ENCODE measurements around the gene C3.
"Not testable (repeated sequence)": the region's sequence is repeated elsewhere in the genome, so short reads cannot be mapped to it uniquely, and the experiment has no call there.

C3 gene

DNA sequence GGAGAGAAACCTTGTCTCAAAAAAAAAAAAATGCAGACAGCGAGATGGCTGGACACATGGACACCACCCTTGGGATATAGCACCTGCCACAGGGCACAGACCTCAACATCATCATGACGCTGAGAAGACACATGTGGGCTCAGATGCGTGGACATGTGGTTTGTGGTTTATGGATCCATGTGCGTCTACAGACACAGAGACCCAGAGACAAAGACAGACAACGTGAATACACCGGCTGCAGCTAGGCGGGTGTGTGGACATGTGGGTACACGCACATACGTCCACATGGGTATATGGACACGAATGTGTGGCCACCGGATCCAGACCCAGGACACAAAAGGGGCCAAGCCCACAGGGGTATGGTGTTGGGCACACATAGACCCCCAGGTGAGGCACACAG, 51.8 kb downstream of the C3 start:
- H3K4me3 ChIP-seq (ENCODE audit: control insufficient read depth, low read depth, low read length), result no peak overlapping the region
- DNase-seq (ENCODE audit: low read depth), result no peak
- TF ChIP-seq, protein P1, sequence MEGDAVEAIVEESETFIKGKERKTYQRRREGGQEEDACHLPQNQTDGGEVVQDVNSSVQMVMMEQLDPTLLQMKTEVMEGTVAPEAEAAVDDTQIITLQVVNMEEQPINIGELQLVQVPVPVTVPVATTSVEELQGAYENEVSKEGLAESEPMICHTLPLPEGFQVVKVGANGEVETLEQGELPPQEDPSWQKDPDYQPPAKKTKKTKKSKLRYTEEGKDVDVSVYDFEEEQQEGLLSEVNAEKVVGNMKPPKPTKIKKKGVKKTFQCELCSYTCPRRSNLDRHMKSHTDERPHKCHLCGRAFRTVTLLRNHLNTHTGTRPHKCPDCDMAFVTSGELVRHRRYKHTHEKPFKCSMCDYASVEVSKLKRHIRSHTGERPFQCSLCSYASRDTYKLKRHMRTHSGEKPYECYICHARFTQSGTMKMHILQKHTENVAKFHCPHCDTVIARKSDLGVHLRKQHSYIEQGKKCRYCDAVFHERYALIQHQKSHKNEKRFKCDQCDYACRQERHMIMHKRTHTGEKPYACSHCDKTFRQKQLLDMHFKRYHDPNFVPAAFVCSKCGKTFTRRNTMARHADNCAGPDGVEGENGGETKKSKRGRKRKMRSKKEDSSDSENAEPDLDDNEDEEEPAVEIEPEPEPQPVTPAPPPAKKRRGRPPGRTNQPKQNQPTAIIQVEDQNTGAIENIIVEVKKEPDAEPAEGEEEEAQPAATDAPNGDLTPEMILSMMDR (conservative IDR thresholded peaks at IDR 0.05; ENCODE audit: control insufficient read depth, insufficient read depth, low read depth, low read length), result no peak

DNA sequence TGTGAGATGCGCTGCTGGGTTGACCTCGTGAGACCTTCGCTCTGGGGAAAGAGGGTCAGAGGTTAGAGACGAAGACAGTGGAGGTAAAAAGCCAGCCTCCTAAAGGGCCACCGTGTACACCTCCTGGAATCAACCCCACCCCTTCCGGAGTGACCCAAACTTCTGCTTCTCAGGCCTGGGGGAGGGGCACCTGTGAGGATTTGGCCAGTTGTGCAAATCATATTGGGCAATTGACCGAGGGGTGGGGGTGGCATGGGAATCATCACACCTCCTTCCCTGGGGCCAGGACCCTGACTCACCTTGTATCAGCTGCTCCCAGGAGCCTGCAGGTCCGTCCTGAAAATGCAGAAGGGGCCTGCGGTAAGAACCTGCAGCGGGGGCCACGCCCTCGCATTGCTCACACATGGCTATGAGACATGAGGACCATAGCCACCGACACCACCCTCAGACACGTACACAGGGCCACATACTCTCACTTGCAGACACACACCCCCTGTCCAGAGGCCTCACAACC, 53.3 kb downstream of the C3 start:
- DNase-seq (ENCODE audit: low read depth), result no peak
- TF ChIP-seq, protein P1 (conservative IDR thresholded peaks at IDR 0.05; ENCODE audit: control insufficient read depth, insufficient read depth, low read depth, low read length), result no peak
- H3K4me3 ChIP-seq (ENCODE audit: control insufficient read depth, low read depth, low read length), result no peak overlapping the region

DNA sequence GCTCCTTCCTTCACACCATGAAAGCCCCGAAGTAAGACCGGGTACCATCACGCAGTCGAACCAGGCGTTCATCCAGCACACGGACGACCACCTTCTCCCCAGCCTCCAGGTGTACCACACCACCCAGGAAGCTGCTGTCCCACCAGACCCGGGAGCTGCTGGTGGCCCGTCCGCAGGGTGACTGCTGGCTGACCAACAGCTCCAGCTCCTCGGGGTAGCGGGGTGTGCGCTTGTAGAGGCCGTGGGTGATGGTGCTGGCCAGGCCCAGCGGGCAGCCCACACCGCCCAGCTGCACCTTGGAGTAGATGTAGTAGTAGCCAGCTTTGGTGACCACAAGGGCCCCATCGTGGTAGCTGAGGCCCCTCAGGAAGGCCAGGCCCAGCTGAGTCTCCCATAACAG, 55.5 kb downstream of the C3 start:
- no peak overlapping the region for H3K4me3 ChIP-seq (ENCODE audit: control insufficient read depth, low read depth, low read length)
- TF ChIP-seq, protein P1 (conservative IDR thresholded peaks at IDR 0.05; ENCODE audit: control insufficient read depth, insufficient read depth, low read depth, low read length), result no peak
- no peak for DNase-seq (ENCODE audit: low read depth)

DNA sequence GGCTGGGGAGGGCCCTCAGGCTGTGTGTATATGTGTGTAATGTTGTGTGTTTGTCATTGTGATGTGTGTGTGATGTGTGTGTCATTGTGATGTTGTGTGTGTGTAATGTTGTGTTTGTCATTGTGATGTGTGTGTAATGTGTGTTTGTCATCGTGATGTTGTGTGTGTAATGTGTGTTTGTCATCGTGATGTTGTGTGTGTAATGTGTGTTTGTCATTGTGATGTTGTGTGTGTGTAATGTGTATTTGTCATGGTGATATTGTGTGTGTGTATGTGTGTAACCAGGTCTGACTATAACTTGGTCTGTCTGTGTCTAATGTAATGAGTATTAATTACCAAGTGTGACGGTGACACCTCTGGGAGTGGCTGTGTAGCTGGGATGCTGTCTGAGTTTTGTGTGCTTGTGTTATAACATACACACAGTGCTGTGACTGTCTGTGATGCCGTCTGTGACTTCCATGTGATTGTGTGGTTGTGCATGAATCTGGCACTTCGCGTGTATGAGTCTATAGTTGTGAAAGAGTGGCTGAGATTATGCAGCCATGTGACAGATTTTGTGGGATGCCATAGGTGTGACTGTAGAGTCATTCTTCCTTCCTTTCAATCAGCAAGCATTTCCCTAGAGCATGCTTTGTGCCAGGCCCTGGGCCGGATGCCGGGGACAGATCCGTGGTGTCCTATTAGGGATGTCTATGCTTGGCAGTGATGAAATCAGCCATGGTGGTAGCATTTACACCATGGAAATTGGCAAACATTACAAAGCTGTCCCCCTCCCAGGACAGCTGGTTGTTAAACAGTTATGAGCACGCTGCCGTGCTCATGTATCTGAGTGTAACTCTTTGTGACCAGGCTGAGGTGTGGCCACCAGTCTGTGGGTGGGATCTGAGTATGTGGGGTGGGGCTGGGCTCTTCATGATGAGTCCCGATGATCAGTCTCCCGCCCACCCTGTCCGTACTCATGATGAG, 56.9 kb downstream of the C3 start:
- TF ChIP-seq, protein P1 (conservative IDR thresholded peaks at IDR 0.05; ENCODE audit: control insufficient read depth, insufficient read depth, low read depth, low read length), result no peak
- H3K4me3 ChIP-seq (ENCODE audit: control insufficient read depth, low read depth, low read length), result no peak overlapping the region
- DNase-seq (ENCODE audit: low read depth), result peak; percentile 26

DNA sequence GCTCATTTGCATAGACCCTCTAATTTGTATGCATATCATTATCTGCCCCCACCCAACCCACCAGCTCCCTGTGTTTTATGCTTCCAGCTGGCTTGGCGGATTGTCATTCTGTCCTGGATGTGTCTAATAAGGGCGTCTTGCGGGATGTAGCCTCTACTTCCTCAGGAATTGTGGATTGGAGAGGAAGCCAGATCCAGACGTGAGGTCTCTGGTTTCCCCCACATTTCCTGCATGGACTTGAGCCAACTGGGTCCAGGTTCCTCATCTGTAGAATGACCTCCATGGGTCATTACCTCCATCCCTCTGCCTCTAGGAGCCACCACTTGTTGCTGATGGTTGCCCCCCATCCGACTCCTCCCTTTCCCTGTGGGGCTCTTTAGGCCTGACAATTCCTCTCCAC, 57.7 kb downstream of the C3 start:
- no peak for DNase-seq (ENCODE audit: low read depth)
- TF ChIP-seq, protein P1 (conservative IDR thresholded peaks at IDR 0.05; ENCODE audit: control insufficient read depth, insufficient read depth, low read depth, low read length), result no peak
- no peak overlapping the region for H3K4me3 ChIP-seq (ENCODE audit: control insufficient read depth, low read depth, low read length)

DNA sequence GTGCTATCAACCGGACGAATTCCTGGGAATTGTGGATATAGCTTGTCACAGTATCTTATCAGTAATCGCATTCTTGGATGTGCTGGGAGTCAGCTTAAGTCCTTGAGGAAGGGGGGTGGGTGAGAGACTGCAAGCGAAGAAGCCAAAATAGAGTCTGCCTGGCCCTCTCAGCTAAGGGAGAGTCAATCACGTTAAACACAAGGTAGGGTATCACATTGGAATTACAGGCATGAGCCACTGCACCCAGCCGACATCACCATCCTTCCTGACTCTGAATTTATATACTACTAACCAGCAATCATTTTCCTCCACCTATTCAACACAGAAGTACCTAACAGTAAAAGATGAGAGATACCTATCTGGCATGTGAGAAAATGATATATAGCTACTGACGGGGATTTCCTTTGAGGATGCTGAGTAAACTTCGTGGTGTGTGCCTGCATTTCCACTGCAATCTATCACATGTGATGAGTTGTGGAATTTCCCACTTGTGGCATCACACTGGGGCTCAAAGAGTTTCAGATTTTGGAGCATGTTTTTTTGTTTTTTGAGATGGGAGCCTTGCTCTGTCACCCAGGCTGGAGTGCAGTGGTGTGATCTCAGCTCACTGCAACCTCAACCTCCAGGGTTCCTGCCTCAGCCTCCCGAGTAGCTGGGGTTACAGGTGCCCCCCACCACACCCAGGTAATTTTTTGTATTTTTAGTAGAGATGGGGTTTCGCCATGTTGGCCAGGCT, 58.8 kb downstream of the C3 start:
- DNase-seq (ENCODE audit: low read depth), result peak; percentile 20
- H3K4me3 ChIP-seq (ENCODE audit: control insufficient read depth, low read depth, low read length), result not testable (repeated sequence)

DNA sequence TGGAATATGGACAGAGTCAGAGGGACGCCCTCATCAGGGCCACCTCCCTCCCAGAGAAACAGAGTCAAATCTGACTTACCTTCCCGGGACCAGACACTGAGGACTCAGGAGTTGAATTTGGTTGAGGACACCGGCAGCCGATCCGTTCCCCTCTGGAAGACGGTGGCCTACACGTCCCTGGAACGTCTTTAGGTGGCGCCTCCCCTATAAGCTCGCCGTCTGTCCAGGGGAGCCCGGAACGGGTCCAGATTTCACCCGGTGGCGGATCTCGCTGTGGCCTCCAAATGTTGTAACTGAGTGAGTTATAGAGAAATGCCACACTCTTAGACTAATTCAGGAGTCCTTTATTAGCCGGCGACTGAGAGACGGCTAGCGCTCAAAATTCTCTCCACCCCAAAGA, 59.5 kb downstream of the C3 start:
- TF ChIP-seq, protein P1 (conservative IDR thresholded peaks at IDR 0.05; ENCODE audit: control insufficient read depth, insufficient read depth, low read depth, low read length), result no peak
- H3K4me3 ChIP-seq (ENCODE audit: control insufficient read depth, low read depth, low read length), result no peak overlapping the region
- no peak for DNase-seq (ENCODE audit: low read depth)

DNA sequence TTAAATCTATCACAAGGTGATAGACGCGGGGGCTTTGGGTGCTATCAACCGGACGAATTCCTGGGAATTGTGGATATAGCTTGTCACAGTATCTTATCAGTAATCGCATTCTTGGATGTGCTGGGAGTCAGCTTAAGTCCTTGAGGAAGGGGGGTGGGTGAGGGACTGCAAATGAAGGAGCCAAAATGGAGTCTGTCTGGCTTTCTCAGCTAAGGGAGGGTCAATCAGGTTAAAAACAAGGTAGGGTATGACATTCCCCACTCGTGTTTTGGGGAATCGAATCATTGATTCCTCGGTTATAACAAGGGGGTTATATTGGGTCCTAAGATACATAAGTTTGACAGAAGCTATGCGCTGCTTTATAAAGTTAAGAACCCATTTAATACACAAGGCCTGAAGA, 64.1 kb downstream of the C3 start:
- not testable (repeated sequence) for H3K4me3 ChIP-seq (ENCODE audit: control insufficient read depth, low read depth, low read length); DNase-seq (ENCODE audit: low read depth)

Measured in fibroblast of mammary gland (primary cell).